Heart right ventricle (tissue), 16 donors: ENCODE data around the gene IL11RA. TPM values are rescaled to one million over a fixed set of nuclear protein-coding genes. Genes with fewer than 3 reads are reported as not detected.

Experiments
- ATAC-seq, 8 donors: fragments of 200-7000 bp; cut with Tn5 transposase; one replicate each; pipeline ENCODE4 v1.9.1; 2020; ENCODE audit warnings: mild to moderate bottlenecking in 8 of 8, moderate library complexity in 8 of 8, moderate number of reproducible peaks in 1 of 8
- DNase-seq, 2 donors: peaks; one replicate each; pipeline ENCODE4 v3.0.0-alpha.2; 2020
- H3K27ac ChIP-seq, 10 donors: fragments of 200-600 bp; sonication (generic) in 2 of 10; one replicate each; pipeline versions ENCODE4 v1.5.0 to v1.8.0; 2020 to 2022; ENCODE audit warnings: mild to moderate bottlenecking in 3 of 10
- H3K27me3 ChIP-seq, 7 donors: fragments of 200-600 bp; one replicate each; pipeline ENCODE4 v1.8.0; 2021 to 2022; ENCODE audit warnings: mild to moderate bottlenecking in 2 of 7
- H3K36me3 ChIP-seq, 9 donors: fragments of 200-600 bp; sonication (generic) in 1 of 9; one replicate each; pipeline versions ENCODE4 v1.5.0 to v1.8.0; 2020 to 2022; ENCODE audit warnings: mild to moderate bottlenecking in 2 of 9
- H3K4me1 ChIP-seq, 9 donors: fragments of 200-600 bp; sonication (generic) in 1 of 9; one replicate each; pipeline versions ENCODE4 v1.5.0 to v1.8.0; 2020 to 2022; ENCODE audit warnings: mild to moderate bottlenecking in 4 of 9
- H3K4me3 ChIP-seq, 10 donors: fragments of 200-600 bp; sonication (generic) in 2 of 10; one replicate each; pipeline versions ENCODE4 v1.5.0 to v1.8.0; 2020 to 2022; ENCODE audit warnings: mild to moderate bottlenecking in 7 of 10, moderate library complexity in 2 of 10
- H3K9me3 ChIP-seq, 11 donors: fragments of 200-600 bp in 10 of 11; sonication (generic) in 2 of 11; one replicate each; pipeline versions ENCODE4 v1.5.0 to v1.8.0; 2013 to 2022; ENCODE audit warnings: mild to moderate bottlenecking in 2 of 11, control low read depth in 1 of 11, moderate library complexity in 1 of 11
- CTCF ChIP-seq, 9 donors: fragments of 200-600 bp; sonication (generic) in 2 of 9; IDR thresholded peaks; one replicate each; pipeline versions ENCODE4 v1.5.0 to v1.8.0; 2021 to 2022; ENCODE audit warnings: antibody characterized with exemption in 9 of 9, mild to moderate bottlenecking in 5 of 9, moderate library complexity in 1 of 9
- WGBS, 2 donors: extraction: QIAGEN DNeasy Blood & Tissue Kit; methylation state at CpG; one replicate each; pipeline ENCODE4 v1.1.7; 2013; ENCODE audit warnings: inconsistent platforms in 1 of 2; 5-methylcytosine and 5-hydroxymethylcytosine counted together
- intact Hi-C, 10 donors: fragments of 100-400 bp; cut with DNase I; formaldehyde crosslinking; loops; one replicate each; pipeline versions ENCODE4 v1.11.1 to v1.14.2; 2022
- polyA plus RNA-seq, 2 donors: library from polyadenylated mRNA; stranded (reverse); fragments of 200-250 nt; gene quantifications; one replicate each; pipeline ENCODE4 v1.2.3, GENCODE V29; 2013
- total RNA-seq, 10 donors: library from RNA; stranded (reverse); fragmentation: NEBNext Ultra II Directional in 3 of 10; extraction: Animal tissue kit (Norgen Biotek cat#: 25700) in 3 of 10; gene quantifications; one replicate each; pipeline versions ENCODE4 v1.2.1 to v1.2.4, GENCODE V29; 2021 to 2023
- donor health status: Arrhythmogenic right ventricular cardiomyopathy.
- donor health status: ischemic (EF 13 %, LVEDD 7.1; RV severe dilation, severe dysfunction).
- donor health status: healthy with polysubstance abuse.
- donor health status: DM: no; HTN: yes; CAD: no.
- donor health status: DM: no; HTN: no; CAD: no.
- donor health status: ischemic (EF 25% LVEDD 6.9; RV normal size, moderate dysfunction).
- donor health status: ischemic (EF 25% LVEDD 5.7; RV mildly dilated, moderate dysfunction).
- donor health status: healthy.
- donor health status: DM: yes; HTN: yes; CAD: no.
- donor health status: Ischemic cardiomyopathy.
- donor health status: ischemic (EF 35%, LVEDD 5.7; RV mildly dilated, moderate dysfunction).
- donor health status: nonischemic (EF 11% LVEDD 7.7; RV severe dilation, severe dysfunction).
- donor health status: DM: yes; HTN: yes; CAD: no.
- donor health status: PGD.
- donor health status: ischemic (EF 29% LVEDD 5.4; RV normal size, mild dysfunction).
- donor health status: nonischemic (EF 23%, LVEDD 6.1; RV moderate dilation, normal function).

IL11RA gene
- total and polyA plus RNA-seq, 12 donors = 26.9 to 53.7 (median 47.9) TPM

- peak within 1 kb of the TSS; percentile 24 to 98 (median 82) for H3K4me3 ChIP-seq
- intact Hi-C loops = loop anchor here in 1 of 10 donors (1.0 kb wide), 1 partner anchor 8 kb away; the partner anchor contains the start of gene RPP25L
- ATAC-seq (peak; percentile 92 to 99 (median 98)), DNase-seq (peak; percentile 88 to 95)
- peaks cover 0 to 35% (median 12%) of the 10 kb centered on the region in 9 donors for H3K36me3 ChIP-seq
- H3K27ac ChIP-seq = peak within 1 kb of the TSS in 6 of 10 donors; percentile 42 to 87 (median 61)
- peak in 1 of 9 donors; percentile 13 for TF ChIP-seq CTCF (IDR thresholded peaks at IDR 0.05)
- peaks cover 12 to 44% (median 37%) of the 10 kb centered on the region in 7 donors for H3K27me3 ChIP-seq
- H3K4me1 ChIP-seq = peaks cover 0 to 35% (median 29%) of the 10 kb centered on the region in 9 donors
- H3K9me3 ChIP-seq = no peaks in the 10 kb centered on the region
- 4 to 5% methylated on average over 43 of the region's 43 CpGs for WGBS, 2 donors
Observed at GRCh38 chr9:34620061-34620994, 31.7 kb upstream of the IL11RA start, which contains the start of gene DCTN3. TSS of gene DCTN3 (minus strand) at chr9:34620495. CDS start at chr9:34620464, 31 bp downstream.

- no peak overlapping the region for H3K4me3 ChIP-seq
- no peak for ATAC-seq
- peaks cover 0 to 2% (median under 1%) of the 10 kb centered on the region in 9 donors for H3K36me3 ChIP-seq
- DNase-seq = no peak
- no peak for TF ChIP-seq CTCF (IDR thresholded peaks at IDR 0.05)
- peaks cover 37 to 77% (median 70%) of the 10 kb centered on the region in 7 donors for H3K27me3 ChIP-seq
- H3K9me3 ChIP-seq = no peaks in the 10 kb centered on the region
- H3K4me1 ChIP-seq = peaks cover 3 to 41% (median 34%) of the 10 kb centered on the region in 9 donors
- 9 to 11% methylated on average over 63 of the region's 63 CpGs for WGBS, 2 donors
- no peak overlapping the region for H3K27ac ChIP-seq
- intact Hi-C loops = no loop called here
Observed at GRCh38 chr9:34623374-34624235, 28.4 kb upstream of the IL11RA start.

GRCh38 chr9:34624475-34625185, 27.4 kb upstream of the IL11RA start:
- 11 to 14% methylated on average over 39 of the region's 39 CpGs for WGBS, 2 donors
- Histone ChIP-seq H3K27ac (no peak overlapping the region), H3K27me3 (peaks cover 37 to 87% (median 80%) of the 10 kb centered on the region in 7 donors), H3K9me3 (no peaks in the 10 kb centered on the region), H3K4me3 (peak overlapping the region in 2 of 10 donors; percentile 6 to 18), H3K36me3 (no peaks in the 10 kb centered on the region), H3K4me1 (peaks cover 4 to 40% (median 27%) of the 10 kb centered on the region in 9 donors)
- no peak for DNase-seq
- no peak for ATAC-seq
- intact Hi-C loops = no loop called here
- no peak for TF ChIP-seq CTCF (IDR thresholded peaks at IDR 0.05)
